Measurements from ENCODE around the gene KCTD11.

The KCTD11 gene

DNA sequence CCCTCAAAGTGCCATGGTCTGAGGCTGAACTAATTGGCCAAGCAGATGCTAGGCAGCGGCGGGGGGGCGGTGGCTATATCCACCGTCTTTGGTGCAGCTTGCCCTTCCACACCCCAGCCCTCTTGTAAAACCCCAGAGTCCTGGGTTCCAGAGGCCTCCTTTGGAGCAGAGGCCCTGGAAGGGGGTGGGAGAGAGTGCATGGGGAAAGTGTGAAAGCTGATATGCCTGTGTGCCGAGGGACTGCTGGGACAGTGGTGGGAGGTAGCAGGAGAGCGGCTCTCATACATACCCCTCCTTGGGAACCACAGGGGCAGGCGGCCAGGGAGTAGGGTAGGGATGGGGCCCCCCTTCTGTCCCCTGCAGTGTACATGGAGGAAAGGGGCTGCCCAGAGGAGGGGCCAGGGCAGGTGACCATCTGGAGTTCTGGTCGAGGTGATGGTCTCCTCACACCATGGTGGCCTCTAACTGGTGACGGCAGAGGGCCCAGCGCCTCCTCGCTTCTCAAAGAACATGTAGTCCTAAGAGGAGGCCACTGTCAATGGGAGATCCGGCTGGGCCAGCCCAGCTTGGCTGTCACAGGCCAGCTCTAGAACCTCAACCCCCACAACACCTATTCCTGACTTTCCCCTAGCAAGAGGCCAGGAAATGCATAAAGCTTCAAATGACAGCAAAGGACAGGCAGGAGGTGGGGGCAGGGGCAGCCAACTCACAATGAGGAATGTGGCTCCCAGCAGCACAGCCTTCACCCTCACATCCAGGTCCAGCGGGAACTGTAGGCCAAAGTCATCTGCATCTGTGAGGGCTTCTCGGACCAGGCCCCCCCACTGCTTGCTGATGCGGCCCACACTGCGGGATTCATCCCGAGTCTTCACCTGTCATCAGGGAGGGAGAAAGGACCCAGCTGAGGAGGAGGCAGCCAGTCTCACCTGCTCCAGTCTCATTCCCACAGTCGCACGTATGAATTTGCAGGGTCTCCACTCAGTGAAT, 38.3 kb downstream of the KCTD11 start:
- no peak overlapping the region for H3K27ac Mint-ChIP-seq
- ATAC-seq (no peak), DNase-seq (no peak)
- no peak overlapping the region for H3K4me3 Mint-ChIP-seq
- peaks cover 18% of the 10 kb centered on the region for H3K4me1 Mint-ChIP-seq
- H3K9me3 Mint-ChIP-seq: no peaks in the 10 kb centered on the region
- H3K27me3 Mint-ChIP-seq: no peaks in the 10 kb centered on the region
- peaks cover 11% of the 10 kb centered on the region for H3K36me3 Mint-ChIP-seq (ENCODE audit: low read depth)

DNA sequence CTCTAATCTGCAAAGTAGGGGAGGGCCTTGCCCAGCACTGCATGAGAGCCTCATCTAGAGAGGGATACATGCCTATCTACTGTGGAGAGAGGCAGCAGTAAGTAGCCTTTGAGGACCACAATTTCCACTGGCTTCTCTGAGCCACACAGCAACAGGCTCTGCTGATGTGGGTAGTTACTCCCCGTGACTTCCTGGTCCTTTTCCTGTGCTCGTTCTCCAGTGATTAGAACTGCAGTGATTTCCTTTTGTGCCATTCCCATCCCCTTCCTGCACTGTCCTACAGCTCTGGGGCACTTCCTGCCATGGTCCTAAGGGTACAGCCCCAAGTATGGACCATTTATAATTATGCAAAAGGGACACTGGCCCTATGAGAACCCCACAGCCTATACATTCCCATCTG, 39.3 kb downstream of the KCTD11 start:
- ATAC-seq: no peak
- H3K4me3 Mint-ChIP-seq: no peak overlapping the region
- H3K36me3 Mint-ChIP-seq (ENCODE audit: low read depth): peaks cover 11% of the 10 kb centered on the region
- no peaks in the 10 kb centered on the region for H3K27me3 Mint-ChIP-seq
- H3K9me3 Mint-ChIP-seq: no peaks in the 10 kb centered on the region
- peaks cover 20% of the 10 kb centered on the region for H3K4me1 Mint-ChIP-seq
- no peak overlapping the region for H3K27ac Mint-ChIP-seq
- DNase-seq: no peak

DNA sequence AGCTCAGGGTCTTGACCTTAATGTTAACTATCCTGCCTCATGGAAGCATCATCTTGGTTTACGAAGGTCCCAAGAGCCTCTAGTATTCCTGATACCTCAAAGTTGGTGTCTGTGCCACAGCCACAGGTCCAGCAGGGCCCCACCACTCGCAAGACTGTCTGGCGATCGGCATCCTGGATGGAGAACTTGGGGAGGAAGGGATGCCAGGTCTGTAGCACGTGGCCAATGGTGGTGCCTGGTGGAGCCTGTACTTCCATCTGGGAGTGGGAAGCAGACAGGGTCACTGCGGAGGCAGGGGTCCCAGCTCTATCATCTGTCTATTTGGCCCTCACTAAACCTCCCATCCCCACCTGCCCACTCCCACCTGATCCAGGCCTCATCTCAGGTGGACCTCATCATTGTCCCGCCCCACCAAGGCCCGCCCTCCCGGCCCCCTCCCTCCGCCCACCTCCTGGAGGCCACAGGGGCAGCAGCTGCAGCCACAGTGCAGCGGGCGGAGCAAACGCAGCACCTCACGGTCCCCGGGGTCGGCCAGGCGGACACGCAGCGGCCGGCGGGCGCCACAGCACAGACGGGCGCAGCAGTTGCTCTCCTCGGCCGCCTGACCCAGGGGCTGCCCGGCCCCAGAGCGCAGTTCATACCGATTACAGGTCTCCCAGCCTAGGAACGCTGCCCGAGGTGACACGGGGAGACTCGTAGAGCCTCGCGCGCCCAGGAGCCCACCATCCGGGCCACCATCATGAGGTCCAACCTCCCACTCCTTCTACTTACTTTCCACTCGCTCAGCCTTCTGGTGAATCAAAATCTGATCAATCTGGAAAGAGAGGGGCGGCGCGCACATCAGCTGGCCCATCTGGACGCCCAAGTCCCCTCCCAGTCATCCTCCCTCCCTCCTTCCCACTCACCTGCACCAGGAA, 41.0 kb downstream of the KCTD11 start:
- Mint-ChIP-seq H3K9me3 (no peaks in the 10 kb centered on the region), H3K27ac (peak overlapping the region; percentile 22), H3K4me3 (peak overlapping the region; percentile 94), H3K4me1 (peaks cover 20% of the 10 kb centered on the region), H3K27me3 (no peaks in the 10 kb centered on the region), H3K36me3 (ENCODE audit: low read depth) (peaks cover 11% of the 10 kb centered on the region)
- no peak for ATAC-seq
- DNase-seq: no peak

DNA sequence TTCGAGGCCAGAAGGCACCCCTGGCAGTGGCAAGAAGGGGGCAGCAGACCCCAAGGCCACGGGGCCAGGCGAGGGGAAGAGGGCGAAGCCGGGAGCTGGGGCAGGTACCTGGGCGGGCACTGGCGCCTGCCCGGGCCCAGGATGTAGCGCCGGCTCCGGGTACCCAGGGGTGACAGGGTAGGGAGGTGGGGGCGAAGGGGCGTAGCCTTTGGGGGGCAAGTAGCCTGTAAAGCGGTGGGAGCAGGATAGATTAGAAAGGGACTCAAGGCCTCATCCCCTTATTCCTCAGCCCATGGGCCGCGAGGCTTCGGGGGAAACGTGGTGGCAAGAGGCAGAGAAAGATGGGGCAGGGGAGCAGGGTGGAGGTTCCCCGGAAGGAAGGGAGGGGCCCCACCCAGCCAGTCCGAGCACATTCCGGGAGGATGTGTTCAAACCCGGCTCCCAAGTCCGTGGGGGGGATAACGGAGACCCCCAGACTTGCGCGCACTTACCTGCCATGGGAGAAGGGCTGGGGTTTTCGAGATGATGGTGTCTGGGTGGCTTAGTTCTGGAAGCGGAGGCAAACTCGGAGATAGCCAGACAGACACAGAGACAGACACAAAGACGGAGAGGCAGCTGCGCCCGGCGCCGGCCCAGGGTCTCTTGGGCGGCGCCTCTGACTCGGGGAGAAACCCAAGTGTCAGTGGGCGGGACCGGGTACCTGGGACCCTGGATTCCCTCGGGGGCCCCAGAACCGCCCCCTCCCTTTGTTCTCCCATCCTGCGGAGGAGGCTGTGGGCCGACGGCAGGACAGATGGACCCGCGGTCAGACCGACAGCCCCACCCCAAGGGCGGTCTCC, 41.9 kb downstream of the KCTD11 start:
- ATAC-seq: peak; percentile 60
- Mint-ChIP-seq H3K9me3 (no peaks in the 10 kb centered on the region), H3K4me3 (peak overlapping the region; percentile 94), H3K36me3 (ENCODE audit: low read depth) (peaks cover 11% of the 10 kb centered on the region), H3K27me3 (no peaks in the 10 kb centered on the region), H3K4me1 (peaks cover 20% of the 10 kb centered on the region), H3K27ac (peak overlapping the region; percentile 82)
- peak; percentile 61 for DNase-seq

DNA sequence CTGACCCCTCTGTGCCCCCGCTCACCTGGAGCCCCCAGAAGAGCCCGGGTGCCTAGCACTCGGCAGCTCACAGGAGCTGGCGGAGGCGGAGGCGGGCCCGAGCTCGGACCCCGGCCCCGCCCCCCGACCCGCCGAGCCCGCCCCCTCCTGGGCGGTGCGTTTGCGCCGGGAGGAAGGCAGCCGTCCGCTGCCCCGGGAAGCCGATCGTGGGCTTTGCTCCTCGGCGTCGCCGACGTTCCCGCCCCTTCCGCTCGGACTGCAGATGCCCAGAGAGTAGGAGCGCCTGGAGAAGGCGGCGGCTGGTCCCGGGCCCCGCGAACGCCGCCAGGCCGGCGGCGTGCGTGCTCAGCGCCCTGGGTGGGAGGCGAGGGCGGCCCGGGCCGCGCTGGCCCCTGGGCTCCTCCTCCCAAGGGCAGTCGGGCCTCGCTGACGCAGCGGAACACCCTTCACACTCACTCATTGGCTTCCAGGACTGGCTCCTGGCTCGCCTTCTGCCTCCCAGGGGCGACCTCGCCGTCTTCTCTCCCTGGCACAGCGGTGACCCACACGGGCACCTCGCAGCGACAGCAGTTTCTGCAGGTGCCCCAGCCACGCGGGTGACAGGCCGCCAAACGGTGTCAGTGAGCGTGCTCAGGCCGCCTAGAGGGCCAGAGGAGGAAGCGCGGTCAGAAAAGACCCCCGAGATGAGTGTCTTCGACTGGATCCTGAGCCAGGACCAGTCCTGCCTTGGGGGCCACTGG, 42.7 kb downstream of the KCTD11 start, which contains the start of gene PLSCR3:
Gene PLSCR3 (minus strand): TSS at position 74 of the 740 bp plus-strand sequence. CDS start 415 bp downstream, outside the sequence.
- ATAC-seq: peak; percentile 88
- peak within 1 kb of the TSS; percentile 94 for H3K4me3 Mint-ChIP-seq
- H3K27ac Mint-ChIP-seq: peak within 1 kb of the TSS; percentile 90
- no peaks in the 10 kb centered on the region for H3K27me3 Mint-ChIP-seq
- peaks cover 20% of the 10 kb centered on the region for H3K4me1 Mint-ChIP-seq
- DNase-seq: peak; percentile 89
- H3K9me3 Mint-ChIP-seq: no peaks in the 10 kb centered on the region
- peaks cover 6% of the 10 kb centered on the region for H3K36me3 Mint-ChIP-seq (ENCODE audit: low read depth)

DNA sequence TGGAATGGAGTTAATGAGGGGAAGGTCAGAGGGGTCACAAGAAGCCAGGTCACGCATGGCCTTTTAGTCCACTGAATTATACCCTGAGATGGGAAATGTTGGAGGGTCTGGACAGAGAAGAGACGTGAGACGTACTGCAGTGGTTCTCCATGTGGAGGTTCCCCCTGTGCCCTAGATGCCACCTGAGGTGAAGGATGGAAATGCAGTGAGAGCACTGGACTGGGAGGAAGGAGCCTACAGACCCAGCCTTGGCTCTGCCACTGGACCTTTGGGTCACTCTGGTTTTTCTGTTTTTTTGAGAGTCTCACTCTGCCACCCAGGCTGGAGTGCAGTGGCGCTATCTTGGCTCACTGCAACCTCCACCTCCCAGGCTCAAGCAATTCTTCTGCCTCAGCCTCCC, 44.2 kb downstream of the KCTD11 start:
- Mint-ChIP-seq H3K36me3 (ENCODE audit: low read depth) (peaks cover 2% of the 10 kb centered on the region), H3K27ac (no peak overlapping the region), H3K27me3 (no peaks in the 10 kb centered on the region), H3K4me1 (peaks cover 18% of the 10 kb centered on the region), H3K4me3 (peak overlapping the region; percentile 9), H3K9me3 (no peaks in the 10 kb centered on the region)
- ATAC-seq (no peak), DNase-seq (no peak)

DNA sequence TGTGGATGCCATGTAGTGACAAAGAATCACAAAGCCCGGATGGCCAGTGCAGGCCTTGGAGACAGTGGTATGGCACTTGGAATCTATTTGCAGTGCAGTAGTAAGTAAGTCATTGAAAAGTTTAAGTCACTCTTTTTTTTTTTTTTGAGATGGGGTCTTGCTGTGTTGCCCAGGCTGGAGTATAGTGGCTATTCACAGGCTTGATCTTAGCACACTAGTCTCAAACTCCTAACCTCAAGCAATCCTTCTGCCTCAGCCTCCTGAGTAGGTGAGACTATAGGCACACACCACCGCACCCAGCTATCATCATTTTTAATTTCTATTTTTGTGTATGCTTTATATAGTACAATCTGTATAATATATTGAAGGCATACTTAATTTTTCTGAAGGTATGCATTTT, 46.6 kb downstream of the KCTD11 start:
- H3K4me1 Mint-ChIP-seq: peaks cover 15% of the 10 kb centered on the region

DNA sequence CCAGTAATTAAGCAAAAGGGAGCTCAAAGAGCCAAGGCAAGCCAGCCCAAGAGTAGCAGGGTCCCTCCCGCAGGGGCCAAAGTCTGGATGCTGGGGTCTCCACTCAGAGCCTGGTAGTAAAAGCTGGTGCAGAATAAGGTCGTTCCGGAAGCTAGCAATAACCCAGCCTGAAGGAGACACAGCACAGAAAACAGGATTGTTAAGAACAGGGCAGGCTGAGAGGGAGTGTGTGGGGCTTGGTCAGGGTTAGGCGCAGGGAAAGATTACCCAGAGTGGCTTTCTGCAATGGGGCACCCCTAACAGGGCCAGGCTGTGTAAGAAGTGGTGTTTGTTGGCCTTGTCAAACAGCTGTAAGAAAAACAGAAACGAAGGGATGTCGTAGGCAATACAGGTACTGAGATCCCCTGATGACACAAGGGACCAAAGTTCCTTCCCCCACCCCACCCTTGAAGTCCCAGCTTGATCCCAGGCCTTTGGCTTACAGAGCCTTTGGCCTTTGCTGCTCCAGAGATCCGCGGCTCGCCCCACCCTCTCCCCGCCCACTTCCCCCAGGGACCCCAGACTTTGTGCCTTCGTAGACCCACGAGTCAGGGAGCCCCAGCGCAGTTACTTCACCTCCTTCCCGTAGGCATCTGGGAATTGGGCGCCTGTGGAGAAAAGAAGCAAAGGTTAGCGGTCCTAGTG, 51.2 kb downstream of the KCTD11 start:
- H3K36me3 Mint-ChIP-seq (ENCODE audit: low read depth): no peaks in the 10 kb centered on the region
- H3K4me3 Mint-ChIP-seq: peak overlapping the region; percentile 89
- H3K9me3 Mint-ChIP-seq: no peaks in the 10 kb centered on the region
- ATAC-seq: no peak
- peak overlapping the region; percentile 90 for H3K27ac Mint-ChIP-seq
- H3K4me1 Mint-ChIP-seq: peaks cover 18% of the 10 kb centered on the region
- DNase-seq: peak; percentile 43
- H3K27me3 Mint-ChIP-seq: peaks cover 3% of the 10 kb centered on the region

More for the DNA sequence above, 46.6 kb downstream of the KCTD11 start:
- Mint-ChIP-seq H3K4me3 (no peak overlapping the region), H3K27ac (no peak overlapping the region), H3K9me3 (no peaks in the 10 kb centered on the region), H3K36me3 (ENCODE audit: low read depth) (no peaks in the 10 kb centered on the region), H3K27me3 (no peaks in the 10 kb centered on the region)
- DNase-seq: no peak
- no peak for ATAC-seq

DNA sequence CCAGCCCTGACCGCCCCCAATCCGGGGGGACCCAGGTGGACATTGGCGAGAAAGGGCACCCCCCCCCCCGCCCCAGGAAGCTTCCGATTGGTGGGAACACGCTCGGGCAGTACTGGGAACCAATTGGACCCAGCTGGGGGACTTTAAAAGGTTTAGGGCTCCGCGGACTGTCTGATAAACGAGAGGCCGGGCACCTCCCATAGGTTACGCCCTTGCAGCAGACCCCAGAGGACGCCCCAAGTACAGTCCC, 51.7 kb downstream of the KCTD11 start:
- H3K36me3 Mint-ChIP-seq (ENCODE audit: low read depth): no peaks in the 10 kb centered on the region
- no peak for DNase-seq
- no peaks in the 10 kb centered on the region for H3K9me3 Mint-ChIP-seq
- H3K4me3 Mint-ChIP-seq: peak overlapping the region; percentile 89
- peaks cover 18% of the 10 kb centered on the region for H3K4me1 Mint-ChIP-seq
- H3K27ac Mint-ChIP-seq: peak overlapping the region; percentile 90
- peak; percentile 48 for ATAC-seq
- H3K27me3 Mint-ChIP-seq: peaks cover 3% of the 10 kb centered on the region

DNA sequence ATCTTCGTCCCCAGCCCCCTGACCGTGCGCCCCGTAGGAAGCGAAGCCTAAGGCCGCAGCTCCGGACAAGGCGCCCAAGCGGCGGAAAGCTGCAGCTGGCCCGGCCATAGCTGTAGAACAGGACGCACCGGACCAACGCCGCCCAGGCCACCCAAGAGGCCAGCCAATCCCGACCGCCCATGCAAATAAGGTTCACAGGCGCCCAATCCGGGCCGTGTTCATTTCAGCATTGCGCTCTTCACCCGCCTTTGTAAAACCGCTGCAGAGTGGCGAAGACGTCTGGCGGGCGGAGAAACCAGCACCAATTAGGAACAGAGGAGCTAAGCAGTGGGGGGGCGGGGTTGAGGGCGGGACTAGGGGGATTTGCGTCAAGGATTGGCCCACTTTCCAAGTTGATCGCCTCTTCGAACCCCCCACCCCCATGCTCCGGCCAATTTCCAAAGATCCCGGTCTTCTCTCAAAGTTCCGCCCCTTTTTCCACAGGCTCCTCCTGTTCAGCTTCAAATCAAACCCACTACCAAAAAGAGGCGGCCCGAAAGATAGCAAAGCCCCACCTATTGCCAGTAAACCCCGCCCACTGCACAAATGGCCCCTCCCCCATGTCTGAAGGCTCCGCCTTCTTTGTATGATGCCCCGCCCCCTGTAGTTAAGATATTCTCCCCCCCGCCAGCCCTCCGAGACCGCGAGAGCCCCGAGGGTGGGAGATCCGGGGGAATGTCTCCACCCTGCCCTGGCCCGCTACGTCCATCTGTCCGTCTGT, 52.2 kb downstream of the KCTD11 start, which contains the start of gene TMEM256:
Gene TMEM256 (minus strand): TSS at position 121 of the 760 bp plus-strand sequence. CDS start 13 bp downstream, at position 108.
- Mint-ChIP-seq H3K27ac (peak within 1 kb of the TSS; percentile 90), H3K4me3 (peak within 1 kb of the TSS; percentile 89), H3K9me3 (no peaks in the 10 kb centered on the region), H3K36me3 (ENCODE audit: low read depth) (no peaks in the 10 kb centered on the region), H3K4me1 (peaks cover 19% of the 10 kb centered on the region), H3K27me3 (peaks cover 3% of the 10 kb centered on the region)
- peak; percentile 94 for ATAC-seq
- DNase-seq: peak; percentile 92

Measured in activated naive CD8-positive, alpha-beta T cell treated with anti-CD3 and anti-CD28 coated beads, Interleukin-2, amount 50 U/mL, for 24 hours (primary cell).